Psoas muscle (tissue), 8 donors: ENCODE data around the gene ZNF778. TPM values are rescaled to one million over a fixed set of nuclear protein-coding genes. Genes with fewer than 3 reads are reported as not detected.

Source experiments
- ATAC-seq, 4 donors: fragments of 200-7000 bp; cut with Tn5 transposase; one replicate each; pipeline ENCODE4 v1.9.1; 2020; ENCODE audit warnings: moderate library complexity in 3 of 4, mild to moderate bottlenecking in 2 of 4
- DNase-seq, 2 donors: peaks; one replicate each; pipeline ENCODE4 v3.0.0-alpha.2; 2020
- H3K27ac ChIP-seq: fragments of 200-600 bp; one replicate; pipeline ENCODE4 v1.8.0; 2022
- H3K27me3 ChIP-seq, 3 donors: fragments of 200-600 bp in 1 of 3; one replicate each; pipeline versions ENCODE4 v1.6.1 to v1.8.0; 2013 to 2022; ENCODE audit warnings: low read length in 2 of 3, mild to moderate bottlenecking in 2 of 3, moderate library complexity in 1 of 3; ENCODE audit not compliant: insufficient read depth in 3 of 3
- H3K36me3 ChIP-seq, 2 donors: fragments of 200-600 bp in 1 of 2; one replicate each; pipeline versions ENCODE4 v1.6.1 to v1.8.0; 2013 to 2022; ENCODE audit warnings: low read depth in 1 of 2, mild to moderate bottlenecking in 1 of 2, moderate library complexity in 1 of 2; ENCODE audit not compliant: insufficient read depth in 1 of 2
- H3K4me1 ChIP-seq: fragments of 200-600 bp; one replicate; pipeline ENCODE4 v1.8.0; 2022
- H3K4me3 ChIP-seq: fragments of 200-600 bp; one replicate; pipeline ENCODE4 v1.8.0; 2022; ENCODE audit warnings: mild to moderate bottlenecking
- H3K9me3 ChIP-seq: fragments of 200-600 bp; one replicate; pipeline ENCODE4 v1.8.0; 2022
- CTCF ChIP-seq: fragments of 200-600 bp; IDR thresholded peaks from one replicate; pipeline ENCODE4 v1.8.0; 2022; ENCODE audit warnings: antibody characterized with exemption
- WGBS, 3 donors: extraction: QIAGEN DNeasy Blood & Tissue Kit; methylation state at CpG; one replicate each; pipeline versions ENCODE4 v1.1.6 to v1.1.7; 2013; 5-methylcytosine and 5-hydroxymethylcytosine counted together
- intact Hi-C, 2 donors: fragments of 100-400 bp; cut with DNase I; formaldehyde crosslinking; loops; one replicate each; pipeline versions ENCODE4 v1.11.0 to v1.14.2; 2022
- polyA plus RNA-seq, 3 donors: library from polyadenylated mRNA; stranded (reverse); fragments of 200-250 nt; gene quantifications; one replicate each; pipeline ENCODE4 v1.2.3, GENCODE V29; 2013
- total RNA-seq, 4 donors: library from RNA; stranded (reverse); fragmentation: NEBNext Ultra II Directional in 2 of 4; extraction: Animal tissue kit (Norgen Biotek cat#: 25700) in 2 of 4; gene quantifications; one replicate each; pipeline versions ENCODE4 v1.2.1 to v1.2.4, GENCODE V29; 2021 to 2023
- donor health status: healthy with polysubstance abuse.
- donor health status: DM: no; HTN: no; CAD: no; lungs with moderate emphysema.
- donor health status: Bipolar disorder and iron deficiency.
- donor health status: healthy.
- donor health status: DM: yes; HTN: yes; CAD: no.
- donor health status: DM: no; HTN: no; CAD: no.
- donor health status: DM: no; HTN: no; CAD: no.
- donor health status: DM: yes; HTN: yes; CAD: no.

The ZNF778 gene
- total and polyA plus RNA-seq, 7 donors, result 2.2 to 15.3 (median 10.2) TPM

- intact Hi-C loops, result loop anchor here in 1 of 2 donors (5.0 kb wide), 1 partner anchor 44 kb away; the partner anchor contains the start of gene ZNF778
- Histone ChIP-seq H3K9me3 (no peaks in the 10 kb centered on the region), H3K4me3 (peak overlapping the region; percentile 87), H3K4me1 (peaks cover 43% of the 10 kb centered on the region), H3K36me3 (no peaks in the 10 kb centered on the region), H3K27me3 (peaks cover 0 to 8% (median 0%) of the 10 kb centered on the region in 3 donors), H3K27ac (peak overlapping the region; percentile 95)
- DNase-seq (no peak), ATAC-seq (no peak)
- WGBS, 3 donors, result 44 to 47% (median 45%) methylated on average over 9 to 11 of the region's 11 CpGs
- TF ChIP-seq CTCF, result no peak
These were observed 44.2 kb upstream of the ZNF778 start for GRCh38 chr16:89173174-89173921.

GRCh38 chr16:89174055-89174827 is 43.3 kb upstream of the ZNF778 start:
- H3K4me3 ChIP-seq, result peak overlapping the region; percentile 87
- peak overlapping the region; percentile 95 for H3K27ac ChIP-seq
- WGBS, 3 donors, result 47 to 60% (median 49%) methylated on average over 21 to 23 of the region's 23 CpGs
- ATAC-seq, result no peak
- intact Hi-C loops, result loop anchor here in 1 of 2 donors (5.0 kb wide), 1 partner anchor 43 kb away; the partner anchor contains the start of gene ZNF778
- H3K27me3 ChIP-seq, result peaks cover 0 to 3% (median 0%) of the 10 kb centered on the region in 3 donors
- no peak for TF ChIP-seq CTCF
- H3K9me3 ChIP-seq, result no peaks in the 10 kb centered on the region
- peaks cover 43% of the 10 kb centered on the region for H3K4me1 ChIP-seq
- no peak for DNase-seq
- H3K36me3 ChIP-seq, result peaks cover 0 to 2% of the 10 kb centered on the region in 2 donors

- Histone ChIP-seq H3K4me1 (peaks cover 43% of the 10 kb centered on the region), H3K4me3 (peak overlapping the region; percentile 87), H3K27me3 (peaks cover 0 to 3% (median 0%) of the 10 kb centered on the region in 3 donors), H3K9me3 (no peaks in the 10 kb centered on the region), H3K27ac (peak overlapping the region; percentile 95), H3K36me3 (peaks cover 0 to 9% of the 10 kb centered on the region in 2 donors)
- 34 to 51% (median 36%) methylated on average over 13 to 14 of the region's 14 CpGs for WGBS, 3 donors
- DNase-seq (no peak), ATAC-seq (peak in 3 of 4 donors; percentile 3 to 39 (median 14))
- TF ChIP-seq CTCF, result no peak
- intact Hi-C loops, result loop anchor here in 1 of 2 donors (5.0 kb wide), 1 partner anchor 42 kb away; the partner anchor contains the start of gene ZNF778
These were observed 42.6 kb upstream of the ZNF778 start for GRCh38 chr16:89174877-89175276.

- 14 to 28% (median 20%) methylated on average over 15 to 20 of the region's 20 CpGs for WGBS, 3 donors
- TF ChIP-seq CTCF, result no peak
- peak overlapping the region; percentile 95 for H3K27ac ChIP-seq
- peaks cover 0 to 3% (median 0%) of the 10 kb centered on the region in 3 donors for H3K27me3 ChIP-seq
- intact Hi-C loops, result no loop called here
- H3K4me3 ChIP-seq, result peak overlapping the region; percentile 87
- peaks cover 43% of the 10 kb centered on the region for H3K4me1 ChIP-seq
- peaks cover 0 to 15% of the 10 kb centered on the region in 2 donors for H3K36me3 ChIP-seq
- no peak for DNase-seq
- no peaks in the 10 kb centered on the region for H3K9me3 ChIP-seq
- peak in 1 of 4 donors; percentile 29 for ATAC-seq
These were observed 42.0 kb upstream of the ZNF778 start for GRCh38 chr16:89175280-89176146.
